HG03460 (cell line): Measurements from ENCODE around the gene LAG3.

Experiments used
- ATAC-seq: cut with Tn5 transposase; IDR thresholded peaks from one replicate; pipeline ENCODE4 v1.9.1; 2021; ENCODE audit not compliant: unreplicated experiment

LAG3 gene

DNA sequence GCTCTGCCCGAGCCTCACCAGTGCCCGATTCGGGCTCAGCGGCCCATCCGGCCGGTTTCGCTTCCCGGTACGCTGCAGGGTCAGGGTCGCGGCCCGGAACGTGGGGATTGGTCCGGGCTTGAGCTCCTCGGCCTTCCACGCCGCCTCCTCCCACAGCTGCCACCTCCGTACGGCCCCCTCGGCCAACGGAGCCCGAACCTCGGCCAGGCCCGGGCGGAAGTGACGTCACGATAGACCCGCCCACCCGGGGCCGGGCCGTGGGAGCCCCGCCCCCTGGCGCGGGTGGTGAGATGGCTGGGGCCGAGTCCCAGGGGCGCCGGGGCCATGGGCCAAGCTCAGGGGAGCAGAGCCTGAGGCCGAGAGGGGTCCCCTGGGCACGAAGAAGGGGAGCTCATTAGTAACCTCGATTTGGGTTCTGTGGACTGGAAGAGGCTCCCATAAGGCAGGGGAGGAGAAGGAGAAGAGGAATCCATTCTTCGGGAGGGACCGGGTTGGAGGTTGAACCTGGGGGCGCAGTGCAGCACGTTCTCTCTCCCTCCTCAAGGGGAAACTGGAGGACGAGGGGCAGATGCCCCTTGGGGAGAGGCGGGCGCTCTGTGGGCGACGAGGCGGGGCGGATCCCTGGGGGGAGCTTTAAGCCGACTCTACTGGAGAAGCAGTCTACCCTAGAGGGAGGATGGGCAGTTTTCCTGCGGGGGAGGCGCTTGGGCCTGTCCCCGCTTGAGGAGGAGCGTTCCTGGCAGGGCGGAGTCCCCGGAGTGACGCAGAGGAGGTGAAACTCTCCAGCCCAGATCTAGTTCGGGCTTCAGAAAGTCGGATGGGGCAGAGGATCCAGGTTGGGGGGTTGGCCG is 19.2 kb upstream of the LAG3 start, which contains the start of gene MLF2:
Gene MLF2 (minus strand): TSS at position 221 of the 851 bp plus-strand sequence. CDS start 807 bp downstream, outside the sequence.
- peak; percentile 89 for ATAC-seq

DNA sequence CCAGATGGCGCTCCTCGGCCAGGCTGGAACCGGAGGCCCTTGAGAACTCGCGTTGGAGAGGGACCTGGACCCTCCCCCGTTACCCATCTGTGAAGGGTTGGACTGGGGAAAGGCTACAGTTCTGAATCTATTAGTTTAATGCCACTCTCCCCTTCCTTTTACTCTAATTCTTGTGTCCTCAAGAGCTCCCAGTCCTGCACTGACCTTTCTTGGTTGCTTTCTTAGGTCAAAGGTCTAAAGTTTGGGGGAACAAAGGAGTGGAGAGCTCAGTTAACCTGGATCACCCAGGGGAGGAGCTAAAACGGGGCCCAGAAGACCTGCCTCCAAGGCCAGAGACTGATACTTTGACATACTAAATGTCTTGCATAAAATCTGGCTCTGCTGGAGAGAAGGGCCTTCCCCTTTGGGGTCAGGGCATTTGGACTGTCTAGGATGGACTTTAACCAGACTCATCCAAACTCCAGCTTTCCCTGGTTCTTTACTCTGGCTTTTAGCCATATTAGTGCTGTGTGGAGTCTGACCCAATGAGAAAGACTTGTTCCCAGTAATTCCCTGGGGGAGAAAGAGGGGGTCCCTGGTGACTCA is 18.5 kb upstream of the LAG3 start:
- ATAC-seq, result no peak

DNA sequence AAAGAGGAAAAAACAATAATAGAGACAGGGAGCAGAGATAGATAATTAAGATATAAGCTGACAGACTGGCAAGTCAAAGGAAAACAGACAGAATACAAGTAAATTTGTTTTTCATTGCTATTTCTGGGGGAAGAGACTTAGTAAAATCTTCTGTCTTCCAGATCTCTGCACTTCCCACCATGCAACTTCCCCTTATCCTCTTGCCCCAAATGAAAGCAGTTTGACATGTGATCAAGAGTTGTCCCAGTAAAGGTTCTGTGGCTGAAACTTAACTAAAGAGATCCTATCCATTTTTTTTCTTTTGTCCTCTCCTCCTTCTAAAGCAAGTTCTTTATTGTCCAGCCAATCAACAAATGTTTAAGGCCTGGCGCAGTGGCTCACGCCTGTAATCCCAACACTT is 17.9 kb upstream of the LAG3 start:
- no peak for ATAC-seq

DNA sequence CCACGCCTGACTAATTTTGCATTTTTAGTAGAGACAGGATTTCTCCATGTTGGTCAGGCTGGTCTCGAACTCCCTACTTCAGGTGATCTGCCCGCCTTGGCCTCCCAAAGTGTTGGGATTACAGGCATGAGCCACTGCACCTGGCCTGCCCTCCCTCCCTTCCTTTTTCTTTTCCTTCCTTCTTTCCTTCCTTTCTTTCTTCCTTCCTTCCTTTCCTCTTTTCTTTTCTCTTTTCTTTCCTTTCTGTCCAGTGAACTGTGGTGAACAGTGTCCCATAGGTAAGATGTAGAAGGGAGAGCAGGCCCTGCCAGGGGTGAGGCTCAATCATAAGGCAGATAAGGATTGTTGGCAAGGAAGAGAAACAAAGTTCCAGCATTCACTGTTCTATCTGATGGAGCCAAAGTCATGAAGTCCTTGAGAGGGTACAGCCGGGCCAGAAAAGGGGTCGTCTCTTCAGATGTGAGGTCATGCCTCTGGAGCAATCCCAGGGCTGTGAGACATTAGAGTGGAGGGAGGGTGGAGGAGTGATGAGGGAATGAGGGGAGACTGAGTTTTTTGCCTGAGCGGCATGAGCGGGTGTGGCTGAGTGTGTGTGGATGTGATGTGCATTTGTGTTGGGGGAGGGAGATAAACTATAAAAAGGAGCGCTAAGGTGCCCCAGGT is 15.2 kb upstream of the LAG3 start:
- no peak for ATAC-seq

DNA sequence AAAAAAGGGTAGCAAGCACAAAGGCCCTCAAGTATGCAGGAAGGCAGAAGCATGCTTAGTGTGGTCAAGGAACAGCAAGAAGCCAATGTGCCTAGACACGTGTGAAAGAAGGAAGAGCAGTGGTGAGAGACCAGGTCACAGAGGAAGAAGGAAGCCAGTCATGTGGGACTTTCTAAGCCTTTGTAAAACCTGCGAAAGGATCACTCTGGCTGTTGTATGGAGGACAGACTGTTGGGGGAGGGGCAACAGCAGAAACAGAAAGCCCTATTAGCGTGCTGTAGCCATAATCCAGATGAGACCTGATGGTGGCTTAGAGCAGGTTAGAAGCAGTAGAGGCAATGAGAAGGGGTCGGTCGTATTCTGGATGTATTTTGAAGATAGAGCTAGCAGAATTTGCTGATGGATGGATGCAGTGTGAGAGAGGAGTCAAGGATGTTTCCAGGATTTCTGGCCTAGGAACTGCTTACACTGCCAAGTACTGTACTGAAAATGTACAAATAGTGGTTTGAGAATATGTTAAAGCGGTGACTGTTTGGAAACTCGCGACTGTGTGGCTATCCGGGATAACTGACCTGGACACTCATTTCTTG is 13.7 kb upstream of the LAG3 start:
- ATAC-seq, result no peak

DNA sequence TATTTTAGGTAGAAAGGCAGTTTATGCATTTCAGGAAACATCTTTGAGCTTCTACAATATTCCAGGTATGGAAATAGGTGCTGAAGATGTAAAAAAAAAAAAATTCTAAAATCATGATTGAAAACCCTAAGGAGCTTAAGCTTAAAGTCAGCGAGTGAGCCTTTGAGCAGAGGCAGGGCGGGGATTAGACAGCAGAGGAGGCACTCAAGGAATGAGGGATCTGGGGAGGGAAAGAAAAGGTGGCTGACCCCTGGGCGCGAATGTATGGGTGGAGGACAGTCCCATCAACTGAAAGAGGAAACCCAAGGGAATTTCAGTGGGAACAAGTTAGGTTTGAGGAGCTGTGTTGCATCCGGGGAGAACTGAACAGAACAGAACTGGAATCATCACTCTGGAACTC is 12.6 kb upstream of the LAG3 start:
- ATAC-seq, result no peak

DNA sequence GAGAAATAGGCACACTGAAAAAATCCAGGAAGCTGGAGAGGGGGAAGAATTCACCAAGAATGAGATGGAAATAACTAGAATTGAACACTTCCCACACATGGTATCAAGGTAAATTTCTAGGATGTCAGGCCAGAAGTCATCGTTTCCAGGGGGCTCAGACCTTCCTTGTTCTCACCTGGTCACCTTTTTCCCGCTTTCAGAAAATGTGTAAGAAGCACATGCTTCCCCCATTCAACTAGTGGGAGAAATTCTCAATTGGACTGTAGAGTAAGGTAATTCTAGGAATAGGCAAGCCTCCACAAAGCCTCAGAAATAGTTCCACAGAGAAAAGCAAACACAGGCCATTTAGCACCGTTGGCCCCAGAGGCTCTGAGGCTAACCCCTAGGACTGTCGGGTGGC is 8.9 kb upstream of the LAG3 start:
- ATAC-seq, result no peak

DNA sequence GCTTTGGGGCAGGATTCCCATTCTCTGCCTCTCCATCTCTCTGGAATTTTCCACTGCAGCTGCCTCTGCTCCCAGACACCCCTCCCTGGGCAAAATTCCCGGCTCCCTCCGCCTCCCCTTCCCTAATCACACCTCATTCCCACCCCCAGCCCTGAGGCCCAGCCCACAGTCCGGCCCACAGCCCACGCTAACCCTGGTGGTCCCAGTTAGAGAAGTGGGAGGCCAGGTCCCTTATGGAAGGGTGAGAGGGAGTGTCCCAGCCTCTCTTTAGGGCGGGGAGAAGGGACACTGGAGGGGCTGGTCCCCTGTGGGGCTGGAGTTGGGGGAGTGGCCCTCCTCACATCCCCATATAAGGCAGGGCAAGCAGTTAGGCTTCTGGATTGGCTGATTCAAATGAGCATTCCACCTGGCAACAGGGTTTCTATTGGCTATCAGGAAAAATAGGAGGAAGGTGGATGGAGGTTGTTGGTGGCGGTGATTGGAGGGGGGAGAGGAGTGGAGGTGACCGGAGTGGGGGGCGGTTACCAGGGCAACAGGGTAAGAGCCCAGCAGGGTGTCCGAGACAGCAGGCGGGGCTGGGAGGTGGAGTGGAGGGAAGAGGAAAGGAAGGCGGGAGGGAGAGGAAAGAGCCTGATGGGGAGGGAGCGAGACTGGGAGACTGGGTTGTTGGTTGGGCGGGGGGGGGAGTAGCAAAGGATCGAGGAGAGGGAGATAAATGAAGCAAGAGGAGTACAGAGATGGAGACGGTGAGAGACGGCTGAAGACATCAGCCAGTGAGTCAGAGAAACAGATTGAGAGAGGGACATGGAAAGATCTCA is 8.1 kb upstream of the LAG3 start:
- ATAC-seq, result peak; percentile 76

DNA sequence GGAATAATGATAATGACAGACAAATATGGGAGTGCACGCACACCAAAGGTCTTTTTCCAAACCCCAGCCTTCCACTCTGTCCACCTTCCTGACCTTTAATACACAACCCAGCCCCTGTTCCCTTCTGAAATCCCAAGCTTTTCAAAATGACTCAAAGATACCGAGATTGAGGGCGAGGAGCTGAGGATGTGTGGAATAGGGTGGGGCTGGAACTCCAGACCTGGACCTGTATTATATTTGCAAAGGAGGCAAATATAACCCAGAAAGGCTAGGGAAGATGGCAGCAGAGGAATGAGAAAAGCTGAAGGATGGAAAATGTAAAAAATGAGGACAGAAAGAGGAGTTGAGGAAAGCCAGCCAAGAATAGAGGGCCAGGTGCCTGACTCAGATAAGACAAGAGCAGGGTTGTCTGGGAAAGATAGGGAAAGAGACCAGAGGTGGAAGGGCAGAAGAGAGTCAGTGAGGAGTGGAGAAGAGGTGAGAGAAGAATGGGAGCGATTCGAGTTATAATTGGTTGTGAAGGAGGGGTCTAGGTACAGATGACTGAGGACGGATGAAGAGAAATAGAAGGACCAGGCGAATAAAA is 7.2 kb upstream of the LAG3 start:
- ATAC-seq, result no peak

DNA sequence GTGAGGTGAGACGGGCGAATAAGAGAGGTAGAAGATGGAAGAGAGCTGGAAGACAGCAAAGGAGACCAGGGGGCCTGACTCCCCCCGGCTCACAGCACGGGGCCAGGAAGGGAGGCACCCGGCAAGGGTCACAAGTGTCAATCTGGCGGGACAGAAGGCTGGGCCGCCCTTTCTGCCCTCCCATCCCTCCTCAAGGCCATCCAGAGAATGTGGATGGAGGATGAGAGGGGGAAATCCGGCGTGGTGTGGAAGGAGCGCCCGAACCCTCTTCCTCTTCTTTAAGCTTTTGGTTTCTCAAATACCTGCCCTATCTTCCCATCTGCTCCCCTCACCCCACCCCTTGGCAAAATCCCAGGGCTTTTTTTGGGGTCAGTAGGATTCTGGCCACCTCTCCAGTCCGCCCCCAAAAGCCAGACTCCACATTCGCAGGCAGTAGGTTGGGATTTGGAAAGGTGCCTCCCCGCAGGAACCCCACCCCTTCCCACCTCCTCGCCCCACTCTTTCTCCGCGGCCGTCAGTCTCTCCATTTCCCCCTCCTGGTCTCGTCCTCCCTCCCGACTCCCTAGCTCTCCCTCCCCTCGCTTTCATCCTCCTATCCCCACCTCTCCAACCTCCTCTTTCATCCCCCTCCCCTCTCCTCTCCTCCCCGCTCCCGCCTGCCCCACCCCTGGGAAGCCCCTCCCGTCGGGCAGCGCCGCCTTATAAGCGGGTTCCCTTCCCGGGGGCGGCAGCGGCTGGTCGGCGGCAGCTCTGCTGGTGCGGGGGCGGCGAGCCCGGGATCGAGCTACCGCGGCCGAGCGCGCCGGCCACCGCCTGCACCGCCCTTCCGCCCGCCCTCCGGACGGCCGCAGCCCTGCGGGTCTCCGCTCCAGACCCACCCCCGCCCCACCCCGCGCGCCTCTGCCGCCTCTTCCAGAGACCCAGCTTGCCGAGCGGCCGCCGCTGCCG is 6.4 kb upstream of the LAG3 start, which contains the start of gene PTMS:
Gene PTMS (plus strand): TSS at position 730 of the 948 bp plus-strand sequence. CDS start 343 bp downstream, outside the sequence.
- peak; percentile 12 for ATAC-seq

DNA sequence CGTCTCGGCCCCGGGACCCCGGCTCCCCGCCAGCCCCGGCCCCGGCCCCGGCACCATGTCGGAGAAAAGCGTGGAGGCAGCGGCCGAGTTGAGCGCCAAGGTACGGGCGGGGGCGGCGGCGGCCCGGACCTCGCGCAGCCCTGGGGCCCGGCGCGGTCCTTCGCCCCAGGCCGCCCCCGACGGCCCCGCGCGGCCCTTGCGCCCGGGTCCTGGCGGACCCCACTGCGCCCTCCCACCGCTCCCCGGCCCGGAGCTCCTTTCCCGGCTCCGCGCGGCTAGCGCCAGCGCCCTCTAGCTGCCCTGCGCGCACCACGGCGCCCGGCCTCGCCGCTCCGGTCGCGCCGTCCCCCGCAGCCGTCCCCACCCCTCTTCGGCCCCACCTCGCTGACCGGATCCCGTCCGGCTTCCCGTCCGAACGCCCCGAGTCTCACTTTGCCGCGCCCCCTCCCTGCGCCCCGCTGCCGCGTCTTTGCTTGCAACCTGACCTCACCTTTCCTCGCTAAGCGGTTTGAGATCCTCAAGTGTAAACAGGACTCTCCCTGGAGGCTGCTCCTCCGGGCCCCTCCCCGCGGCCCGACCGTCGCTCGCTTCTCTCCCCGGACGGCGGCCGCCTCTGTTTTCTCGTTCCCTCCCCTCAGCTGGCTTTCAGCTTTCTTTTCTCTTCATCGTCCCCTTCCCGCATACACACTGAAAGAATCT is 5.5 kb upstream of the LAG3 start:
- peak; percentile 45 for ATAC-seq

DNA sequence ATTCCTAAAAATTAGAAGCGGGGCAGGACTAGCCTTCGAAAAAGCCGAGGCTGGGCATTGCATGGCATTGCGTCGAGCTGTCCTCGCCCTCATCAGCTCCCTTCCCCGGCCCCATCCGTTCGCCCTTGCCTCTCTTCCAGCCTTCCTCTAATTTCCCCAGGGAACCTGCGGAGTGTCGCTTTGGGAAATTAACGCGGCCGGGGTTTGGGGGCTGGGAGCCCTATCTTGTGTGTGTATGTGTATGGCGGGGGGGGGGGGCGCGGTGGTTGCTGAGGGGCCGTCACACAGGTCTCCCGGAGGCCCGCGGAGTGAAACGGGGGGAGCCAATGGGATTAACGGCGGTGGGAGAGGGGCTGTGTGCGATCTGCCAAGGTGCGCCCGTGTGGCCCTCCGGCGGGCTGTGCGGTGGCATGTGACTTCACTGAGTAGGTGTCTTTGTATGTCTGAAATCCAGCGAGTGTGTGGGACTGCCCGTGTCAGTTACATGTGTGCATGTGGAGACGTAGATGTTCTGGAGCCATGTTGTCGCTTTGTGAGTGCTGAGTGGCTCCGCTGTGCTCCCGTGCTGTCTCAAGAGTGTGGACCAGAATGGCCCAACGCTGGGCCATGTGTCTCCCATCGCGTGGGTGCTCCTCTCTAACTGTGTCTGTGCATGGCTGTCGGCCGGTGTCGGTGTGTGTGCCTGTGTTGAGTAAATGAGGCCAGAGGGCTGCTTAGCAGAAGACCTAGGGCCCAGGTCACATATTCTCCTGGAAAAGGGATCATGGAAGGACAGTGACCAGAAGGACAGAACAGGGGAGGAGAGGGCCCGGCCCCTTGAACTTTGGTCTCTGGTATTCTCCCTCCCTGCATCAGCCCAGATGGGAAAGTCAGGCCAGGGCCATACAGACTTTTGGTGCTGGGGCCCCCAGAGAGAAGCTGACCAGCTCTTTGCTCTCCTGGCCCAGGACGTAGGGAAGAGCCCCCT is 4.7 kb upstream of the LAG3 start:
- ATAC-seq, result no peak

DNA sequence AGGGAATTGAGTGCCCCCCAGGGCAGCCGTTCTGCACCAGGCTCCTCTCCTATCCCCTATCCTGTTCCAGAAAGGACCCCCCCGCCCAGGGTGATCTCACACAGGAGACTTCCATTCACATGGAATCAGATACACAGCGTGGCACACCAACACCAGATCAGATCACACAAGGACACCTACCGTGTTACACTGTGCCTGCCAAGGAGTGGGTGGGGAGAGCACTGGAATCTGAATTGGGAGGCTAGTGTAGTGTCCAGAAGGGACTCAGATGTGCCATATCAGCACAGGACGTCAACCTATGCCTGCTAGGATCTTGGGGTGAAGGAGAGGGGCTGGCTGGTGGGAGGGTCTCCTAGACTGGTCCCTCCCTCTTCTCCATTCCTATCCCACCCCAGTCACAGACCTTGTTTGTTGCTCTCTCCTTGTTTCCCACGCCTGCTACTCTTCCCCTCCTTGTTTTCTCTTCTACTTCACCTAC is 3.8 kb upstream of the LAG3 start:
- ATAC-seq, result no peak

DNA sequence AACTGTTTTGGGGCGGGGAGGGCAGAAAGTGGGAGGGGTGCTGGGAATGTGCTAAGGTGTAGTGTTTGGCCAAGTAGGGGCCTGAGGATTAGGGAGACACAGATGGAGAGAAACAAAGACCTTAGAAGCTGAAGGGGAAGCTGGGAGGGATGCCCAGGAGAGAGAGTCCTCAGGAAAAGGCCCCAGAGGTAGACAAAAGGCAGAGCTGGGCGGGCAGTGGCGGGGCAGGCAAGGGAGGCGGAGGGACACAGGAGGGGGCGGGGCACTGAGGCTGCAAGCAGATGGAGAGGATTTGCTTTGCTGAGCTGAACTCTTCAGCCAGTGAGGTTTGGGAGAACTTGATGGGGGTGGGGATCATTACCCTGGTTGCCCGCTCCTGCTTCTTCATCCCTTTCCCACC is 3.3 kb upstream of the LAG3 start:
- no peak for ATAC-seq

DNA sequence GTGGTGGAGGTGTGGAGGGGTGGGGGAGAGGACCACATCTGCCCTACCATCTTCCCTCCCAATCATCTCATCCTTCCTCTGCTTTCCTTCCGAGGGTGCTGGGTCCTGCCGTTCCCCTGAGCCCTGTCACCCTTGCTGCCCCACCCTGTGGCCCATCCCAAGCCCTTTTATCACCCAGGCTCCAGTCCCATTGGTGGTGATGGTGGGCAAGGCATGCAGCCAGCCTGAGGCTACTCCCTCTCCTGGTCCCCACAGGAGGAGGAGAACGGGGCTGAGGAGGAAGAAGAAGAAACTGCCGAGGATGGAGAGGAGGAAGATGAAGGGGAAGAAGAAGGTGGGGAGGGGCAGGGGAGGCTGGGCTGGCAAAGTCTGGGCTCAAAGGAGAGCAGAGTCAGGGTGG is 2.7 kb upstream of the LAG3 start:
- no peak for ATAC-seq

DNA sequence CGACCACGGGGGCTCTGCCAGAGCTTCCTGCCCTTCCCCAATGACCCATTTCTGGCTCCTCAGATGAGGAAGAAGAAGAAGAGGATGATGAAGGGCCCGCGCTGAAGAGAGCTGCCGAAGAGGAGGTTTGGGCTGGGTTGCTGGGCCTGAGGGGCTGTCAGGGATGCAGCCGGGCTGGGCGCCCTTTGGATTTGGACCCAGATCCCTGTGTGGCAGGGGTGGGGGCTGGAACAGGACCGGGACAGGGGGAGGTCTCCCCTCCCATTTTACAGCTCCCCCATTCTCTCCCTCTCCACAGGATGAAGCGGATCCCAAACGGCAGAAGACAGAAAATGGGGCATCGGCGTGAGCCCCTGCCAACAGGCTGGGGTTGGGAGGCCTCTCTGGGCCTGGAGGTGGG is 2.2 kb upstream of the LAG3 start:
- ATAC-seq, result no peak

DNA sequence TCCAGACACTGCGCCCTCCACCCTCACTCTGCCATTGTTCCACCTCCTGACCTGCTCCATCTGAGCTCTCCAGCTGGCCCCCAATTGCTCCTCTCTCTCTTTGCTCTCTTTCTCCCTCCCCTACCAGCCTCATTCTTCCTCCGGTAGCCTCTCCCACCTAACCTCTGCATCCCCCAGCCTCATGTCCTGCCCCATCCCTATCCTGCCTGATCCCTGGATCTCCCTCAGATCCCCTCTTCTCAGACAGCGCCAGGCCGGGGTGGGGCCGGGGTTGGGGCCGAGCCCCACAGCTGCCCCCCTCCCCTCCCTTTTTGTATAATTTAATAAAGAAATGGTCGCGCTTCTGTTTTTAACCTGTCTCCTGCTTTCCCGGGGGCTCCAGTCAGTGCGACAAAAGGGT is 1.7 kb upstream of the LAG3 start:
- no peak for ATAC-seq
